ENCODE data around the gene PRMT2.

- TF ChIP-seq FOSL2 (IDR thresholded peaks at IDR 0.05) (no peak), FOSL2 (CRISPR knock-in tag; IDR thresholded peaks at IDR 0.05) (no peak), CTCF (IDR thresholded peaks at IDR 0.05) (no peak), POLR2A (IDR thresholded peaks at IDR 0.05; ENCODE audit: low read length) (no peak), REST (IDR thresholded peaks at IDR 0.05) (no peak), MAX (IDR thresholded peaks at IDR 0.05) (no peak)
Observed at GRCh38 chr21:46674430-46675007, 39.0 kb downstream of the PRMT2 start.

Measured in A549 (cell line).